ENCODE data around the gene MAGI1.
"Not testable (repeated sequence)": the region's sequence is repeated elsewhere in the genome, so short reads cannot be mapped to it uniquely, and the experiment has no call there.

MAGI1 gene

GRCh38 chr3:65723985-65724384 is 314.7 kb downstream of the MAGI1 start:
- no peak overlapping the region for H3K4me3 ChIP-seq (ENCODE audit: low read length)
- TF ChIP-seq CTCF (conservative IDR thresholded peaks at IDR 0.05; ENCODE audit: low read depth, low read length): no peak
- no peak for DNase-seq (ENCODE audit: low read depth)

- no peak overlapping the region for H3K4me3 ChIP-seq (ENCODE audit: low read length)
- no peak for DNase-seq (ENCODE audit: low read depth)
- TF ChIP-seq CTCF (conservative IDR thresholded peaks at IDR 0.05; ENCODE audit: low read depth, low read length): no peak
These were observed 315.7 kb downstream of the MAGI1 start for GRCh38 chr3:65723011-65723410.

- H3K4me3 ChIP-seq (ENCODE audit: low read length): no peak overlapping the region
- TF ChIP-seq CTCF (conservative IDR thresholded peaks at IDR 0.05; ENCODE audit: low read depth, low read length): no peak
These were observed 317.6 kb downstream of the MAGI1 start for GRCh38 chr3:65720989-65721737.

GRCh38 chr3:65719639-65720038 is 319.1 kb downstream of the MAGI1 start:
- DNase-seq (ENCODE audit: low read depth): not testable (repeated sequence)

More at GRCh38 chr3:65720989-65721737, 317.6 kb downstream of the MAGI1 start:
- DNase-seq (ENCODE audit: low read depth): peak; percentile 46

GRCh38 chr3:65717676-65718346 is 320.9 kb downstream of the MAGI1 start:
- no peak for DNase-seq (ENCODE audit: low read depth)
- no peak for TF ChIP-seq CTCF (conservative IDR thresholded peaks at IDR 0.05; ENCODE audit: low read depth, low read length)
- H3K4me3 ChIP-seq (ENCODE audit: low read length): no peak overlapping the region

More at GRCh38 chr3:65719639-65720038, 319.1 kb downstream of the MAGI1 start:
- H3K4me3 ChIP-seq (ENCODE audit: low read length): not testable (repeated sequence)

GRCh38 chr3:65716071-65716751 is 322.5 kb downstream of the MAGI1 start:
- H3K4me3 ChIP-seq (ENCODE audit: low read length): no peak overlapping the region
- TF ChIP-seq CTCF (conservative IDR thresholded peaks at IDR 0.05; ENCODE audit: low read depth, low read length): no peak
- DNase-seq (ENCODE audit: low read depth): no peak

- no peak for TF ChIP-seq CTCF (conservative IDR thresholded peaks at IDR 0.05; ENCODE audit: low read depth, low read length)
- no peak overlapping the region for H3K4me3 ChIP-seq (ENCODE audit: low read length)
- DNase-seq (ENCODE audit: low read depth): no peak
These were observed 324.6 kb downstream of the MAGI1 start for GRCh38 chr3:65714134-65714533.
